Heart left ventricle (tissue), 16 donors: ENCODE measurements around the gene SEPTIN3. TPM values are rescaled to one million over a fixed set of nuclear protein-coding genes. Genes with fewer than 3 reads are reported as not detected.

ENCODE experiments used
- ATAC-seq, 4 donors: fragments of 200-7000 bp; cut with Tn5 transposase; one replicate each; pipeline ENCODE4 v1.9.1; 2020 to 2022; ENCODE audit warnings: moderate library complexity in 4 of 4, mild to moderate bottlenecking in 3 of 4, moderate number of reproducible peaks in 1 of 4
- DNase-seq, 5 donors: peaks; one replicate each; pipeline ENCODE4 v3.0.0-alpha.2; 2020
- H3K27ac ChIP-seq, 12 donors: fragments of 200-600 bp; sonication (generic) in 4 of 12; one replicate each; pipeline versions ENCODE4 v1.5.0 to v1.8.0; 2016 to 2022; ENCODE audit warnings: mild to moderate bottlenecking in 2 of 12
- H3K27me3 ChIP-seq, 9 donors: fragments of 200-600 bp; sonication (generic) in 2 of 9; one replicate each; pipeline versions ENCODE4 v1.5.1 to v1.8.0; 2016 to 2022; ENCODE audit warnings: mild to moderate bottlenecking in 3 of 9
- H3K36me3 ChIP-seq, 9 donors: fragments of 200-600 bp; sonication (generic) in 2 of 9; one replicate each; pipeline versions ENCODE4 v1.5.0 to v1.8.0; 2018 to 2022; ENCODE audit warnings: mild to moderate bottlenecking in 2 of 9
- H3K4me1 ChIP-seq, 12 donors: fragments of 200-600 bp; sonication (generic) in 4 of 12; one replicate each; pipeline versions ENCODE4 v1.5.0 to v1.8.0; 2016 to 2022; ENCODE audit warnings: mild to moderate bottlenecking in 3 of 12
- H3K4me3 ChIP-seq, 12 donors: fragments of 200-600 bp; sonication (generic) in 4 of 12; one replicate each; pipeline versions ENCODE4 v1.5.0 to v1.8.0; 2017 to 2022; ENCODE audit warnings: mild to moderate bottlenecking in 9 of 12, moderate library complexity in 4 of 12
- H3K9me3 ChIP-seq, 12 donors: fragments of 200-600 bp; sonication (generic) in 4 of 12; one replicate each; pipeline versions ENCODE4 v1.5.0 to v1.8.0; 2016 to 2022; ENCODE audit warnings: mild to moderate bottlenecking in 1 of 12
- CTCF ChIP-seq, 12 donors: fragments of 200-600 bp; sonication (generic) in 4 of 12; IDR thresholded peaks; one replicate each; pipeline versions ENCODE4 v1.5.0 to v1.8.0; 2018 to 2022; ENCODE audit warnings: antibody characterized with exemption in 12 of 12, mild to moderate bottlenecking in 5 of 12
- POLR2A ChIP-seq, 2 donors: fragments of 450-650 bp; IDR thresholded peaks; one replicate each; pipeline ENCODE4 v1.6.1; 2017; ENCODE audit warnings: antibody characterized with exemption in 2 of 2, mild to moderate bottlenecking in 2 of 2, moderate library complexity in 2 of 2
- WGBS, 4 donors: extraction: QIAGEN DNeasy Blood & Tissue Kit in 2 of 4; methylation state at CpG; one replicate each; pipeline versions ENCODE4 v1.1.5 to v1.1.7; 2013 to 2018; 5-methylcytosine and 5-hydroxymethylcytosine counted together
- intact Hi-C, 10 donors: fragments of 100-400 bp; cut with DNase I; formaldehyde crosslinking; loops; one replicate each; pipeline versions ENCODE4 v1.11.1 to v1.14.2; 2022
- polyA plus RNA-seq, 2 donors: library from polyadenylated mRNA; stranded (reverse); fragments of 200-250 nt; gene quantifications; one replicate each; pipeline ENCODE4 v1.2.3, GENCODE V29; 2013
- total RNA-seq, 9 donors: library from RNA; depleted of rRNA in 2 of 9; stranded (reverse); fragments of >200 nt in 2 of 9; fragmentation: NEBNext Ultra II Directional in 3 of 9; extraction: Animal tissue kit (Norgen Biotek cat#: 25700) in 3 of 9; gene quantifications; one replicate each; pipeline versions ENCODE4 v1.1.0 to v1.2.4, GENCODE V29; 2016 to 2023
- donor health status: ischemic (EF 13 %, LVEDD 7.1; RV severe dilation, severe dysfunction).
- donor health status: healthy with polysubstance abuse.
- donor health status: DM: no; HTN: yes; CAD: no.
- donor health status: DM: no; HTN: no; CAD: no.
- donor health status: ischemic (EF 25% LVEDD 6.9; RV normal size, moderate dysfunction).
- donor health status: ischemic (EF 25% LVEDD 5.7; RV mildly dilated, moderate dysfunction).
- donor health status: healthy.
- donor health status: DM: yes; HTN: yes; CAD: no.
- donor health status: ischemic (EF 35%, LVEDD 5.7; RV mildly dilated, moderate dysfunction).
- donor health status: nonischemic (EF 11% LVEDD 7.7; RV severe dilation, severe dysfunction).
- donor health status: DM: yes; HTN: yes; CAD: no.
- donor health status: PGD.
- donor health status: ischemic (EF 29% LVEDD 5.4; RV normal size, mild dysfunction).
- donor health status: nonischemic (EF 23%, LVEDD 6.1; RV moderate dilation, normal function).

Gene SEPTIN3
- total and polyA plus RNA-seq, 11 donors, result 0.03 to 0.53 (median 0.13) TPM; not detected in 3

- Histone ChIP-seq H3K4me3 (no peak overlapping the region), H3K4me1 (no peaks in the 10 kb centered on the region), H3K27ac (no peak overlapping the region), H3K36me3 (no peaks in the 10 kb centered on the region), H3K27me3 (no peaks in the 10 kb centered on the region), H3K9me3 (no peaks in the 10 kb centered on the region)
- intact Hi-C loops, result no loop called here
- ATAC-seq, result no peak
- WGBS, 4 donors, result 87 to 96% (median 89%) methylated on average over 5 of the region's 5 CpGs
- no peak for DNase-seq
- TF ChIP-seq CTCF (IDR thresholded peaks at IDR 0.05) (no peak), POLR2A (IDR thresholded peaks at IDR 0.05) (no peak)
These were observed 18.0 kb downstream of the SEPTIN3 start for GRCh38 chr22:41987276-41987675.

- Histone ChIP-seq H3K27ac (no peak overlapping the region), H3K9me3 (no peaks in the 10 kb centered on the region), H3K4me1 (no peaks in the 10 kb centered on the region), H3K27me3 (no peaks in the 10 kb centered on the region), H3K36me3 (no peaks in the 10 kb centered on the region), H3K4me3 (no peak overlapping the region)
- ATAC-seq, result no peak
- no peak for TF ChIP-seq POLR2A (IDR thresholded peaks at IDR 0.05)
- TF ChIP-seq CTCF (IDR thresholded peaks at IDR 0.05), result no peak
- intact Hi-C loops, result no loop called here
- DNase-seq, result no peak
- WGBS, 4 donors, result 62 to 92% (median 78%) methylated on average over 4 of the region's 4 CpGs
These were observed 20.0 kb downstream of the SEPTIN3 start for GRCh38 chr22:41989246-41989645.

- Histone ChIP-seq H3K4me1 (peaks cover 0 to 4% (median 0%) of the 10 kb centered on the region in 12 donors), H3K27me3 (no peaks in the 10 kb centered on the region), H3K27ac (no peak overlapping the region), H3K9me3 (no peaks in the 10 kb centered on the region), H3K4me3 (no peak overlapping the region), H3K36me3 (no peaks in the 10 kb centered on the region)
- DNase-seq (no peak), ATAC-seq (no peak)
- TF ChIP-seq POLR2A (IDR thresholded peaks at IDR 0.05), result no peak
- no peak for TF ChIP-seq CTCF (IDR thresholded peaks at IDR 0.05)
- WGBS, 4 donors, result 86 to 90% (median 89%) methylated on average over 7 of the region's 7 CpGs
- intact Hi-C loops, result no loop called here
These were observed 21.9 kb downstream of the SEPTIN3 start for GRCh38 chr22:41991111-41991510.

GRCh38 chr22:41992496-41992895 lies 23.3 kb downstream of the SEPTIN3 start:
- 88 to 94% (median 91%) methylated on average over 5 of the region's 5 CpGs for WGBS, 4 donors

More at GRCh38 chr22:41992496-41992895, 23.3 kb downstream of the SEPTIN3 start:
- ATAC-seq, result no peak
- no peak overlapping the region for H3K4me3 ChIP-seq
- no peak overlapping the region for H3K27ac ChIP-seq
- H3K36me3 ChIP-seq, result no peaks in the 10 kb centered on the region
- H3K27me3 ChIP-seq, result no peaks in the 10 kb centered on the region
- H3K4me1 ChIP-seq, result peaks cover 0 to 4% (median 0%) of the 10 kb centered on the region in 12 donors
- no peak for TF ChIP-seq CTCF (IDR thresholded peaks at IDR 0.05)
- TF ChIP-seq POLR2A (IDR thresholded peaks at IDR 0.05), result no peak
- no peaks in the 10 kb centered on the region for H3K9me3 ChIP-seq
- intact Hi-C loops, result no loop called here
- DNase-seq, result no peak
